ENCODE measurements around the gene RNF208. TPM values are rescaled to one million over a fixed set of nuclear protein-coding genes. Genes with fewer than 3 reads are reported as not detected.

The RNF208 gene
- total RNA-seq, 1 donor, result not detected

- Histone ChIP-seq H3K79me2 (ENCODE audit: insufficient read depth, low read length) (no peaks in the 10 kb centered on the region), H3K4me2 (ENCODE audit: insufficient read depth, low read length) (no peak overlapping the region), H2AFZ (ENCODE audit: low read length) (no peak overlapping the region), H3K4me1 (ENCODE audit: insufficient read depth, low read length) (peaks cover 15% of the 10 kb centered on the region), H4K20me1 (ENCODE audit: insufficient read depth, low read length) (no peaks in the 10 kb centered on the region), H3K9me3 (ENCODE audit: low read depth, low read length) (no peaks in the 10 kb centered on the region), H3K36me3 (ENCODE audit: insufficient read depth, low read length) (no peaks in the 10 kb centered on the region), H3K27me3 (ENCODE audit: insufficient read depth, low read length) (no peaks in the 10 kb centered on the region), H3K4me3 (ENCODE audit: insufficient read depth, low read length) (no peak overlapping the region), H3K27ac (ENCODE audit: low read depth, low read length) (no peak overlapping the region)
- DNase-seq (ENCODE audit: insufficient read length, low spot score, missing footprints), result no peak
- TF ChIP-seq CTCF (IDR thresholded peaks at IDR 0.05; ENCODE audit: extremely low read depth, low read depth, low read length), result no peak
Measured at GRCh38 chr9:137216188-137216965, 5.7 kb downstream of the RNF208 start.

GRCh38 chr9:137215196-137215986 is 6.6 kb downstream of the RNF208 start:
- Histone ChIP-seq H3K36me3 (ENCODE audit: insufficient read depth, low read length) (no peaks in the 10 kb centered on the region), H3K9me3 (ENCODE audit: low read depth, low read length) (no peaks in the 10 kb centered on the region), H3K27me3 (ENCODE audit: insufficient read depth, low read length) (no peaks in the 10 kb centered on the region), H3K27ac (ENCODE audit: low read depth, low read length) (no peak overlapping the region), H3K4me2 (ENCODE audit: insufficient read depth, low read length) (no peak overlapping the region), H3K79me2 (ENCODE audit: insufficient read depth, low read length) (no peaks in the 10 kb centered on the region), H3K4me3 (ENCODE audit: insufficient read depth, low read length) (no peak overlapping the region), H2AFZ (ENCODE audit: low read length) (no peak overlapping the region), H4K20me1 (ENCODE audit: insufficient read depth, low read length) (no peaks in the 10 kb centered on the region), H3K4me1 (ENCODE audit: insufficient read depth, low read length) (peaks cover 15% of the 10 kb centered on the region)
- TF ChIP-seq CTCF (IDR thresholded peaks at IDR 0.05; ENCODE audit: extremely low read depth, low read depth, low read length), result no peak
- DNase-seq (ENCODE audit: insufficient read length, low spot score, missing footprints), result no peak

- no peaks in the 10 kb centered on the region for H3K9me3 ChIP-seq (ENCODE audit: low read depth, low read length)
- no peaks in the 10 kb centered on the region for H3K36me3 ChIP-seq (ENCODE audit: insufficient read depth, low read length)
- H4K20me1 ChIP-seq (ENCODE audit: insufficient read depth, low read length), result no peaks in the 10 kb centered on the region
- H2AFZ ChIP-seq (ENCODE audit: low read length), result no peak overlapping the region
- H3K4me1 ChIP-seq (ENCODE audit: insufficient read depth, low read length), result peaks cover 15% of the 10 kb centered on the region
- no peak overlapping the region for H3K4me2 ChIP-seq (ENCODE audit: insufficient read depth, low read length)
- H3K4me3 ChIP-seq (ENCODE audit: insufficient read depth, low read length), result no peak overlapping the region
- TF ChIP-seq CTCF (IDR thresholded peaks at IDR 0.05; ENCODE audit: extremely low read depth, low read depth, low read length), result no peak
- H3K27ac ChIP-seq (ENCODE audit: low read depth, low read length), result no peak overlapping the region
- DNase-seq (ENCODE audit: insufficient read length, low spot score, missing footprints), result no peak
- H3K27me3 ChIP-seq (ENCODE audit: insufficient read depth, low read length), result no peaks in the 10 kb centered on the region
- H3K79me2 ChIP-seq (ENCODE audit: insufficient read depth, low read length), result no peaks in the 10 kb centered on the region
Measured at GRCh38 chr9:137214620-137215019, 7.4 kb downstream of the RNF208 start.
